Ascending aorta (tissue), 2 donors: Measurements from ENCODE around the gene BNIP1. TPM values are rescaled to one million over a fixed set of nuclear protein-coding genes. Genes with fewer than 3 reads are reported as not detected.
A peak's percentile ranks its signal among the peaks of the same experiment; 100 is the strongest.

ENCODE experiments used
- DNase-seq, 2 donors: peaks; one replicate each; pipeline ENCODE4 v3.0.0-alpha.2; 2019; ENCODE audit warnings: low spot score in 2 of 2
- H3K27ac ChIP-seq, 2 donors: fragments of 200-600 bp; sonication (generic); one replicate each; pipeline ENCODE4 v1.5.1; 2016 to 2017; ENCODE audit warnings: mild to moderate bottlenecking in 1 of 2
- H3K27me3 ChIP-seq: fragments of 200-600 bp; sonication (generic); one replicate; pipeline ENCODE4 v1.5.1; 2017
- H3K36me3 ChIP-seq, 2 donors: fragments of 200-600 bp; sonication (generic); one replicate each; pipeline ENCODE4 v1.5.1; 2016
- H3K4me1 ChIP-seq, 2 donors: fragments of 200-600 bp; sonication (generic); one replicate each; pipeline ENCODE4 v1.5.1; 2016 to 2017; ENCODE audit warnings: mild to moderate bottlenecking in 1 of 2
- H3K4me3 ChIP-seq, 2 donors: fragments of 200-600 bp; sonication (generic); one replicate each; pipeline ENCODE4 v1.5.1; 2016 to 2017; ENCODE audit warnings: mild to moderate bottlenecking in 1 of 2
- H3K9me3 ChIP-seq, 2 donors: fragments of 200-600 bp; sonication (generic); one replicate each; pipeline ENCODE4 v1.5.1; 2016
- CTCF ChIP-seq, 3 experiments: fragments of 200-600 bp in 2 of 3; fragments of 450-650 bp in 1 of 3; sonication (generic) in 2 of 3; IDR thresholded peaks; one replicate each; pipeline ENCODE4 v1.5.1; 2016 to 2019; ENCODE audit warnings: antibody characterized with exemption in 3 of 3, mild to moderate bottlenecking in 1 of 3, moderate library complexity in 1 of 3
- intact Hi-C: fragments of 100-400 bp; cut with DNase I; formaldehyde crosslinking; loops from one replicate; pipeline ENCODE4 v1.15.1; 2023
- total RNA-seq: library from RNA; depleted of rRNA; stranded (reverse); fragments of >200 nt; gene quantifications from one replicate; pipeline ENCODE4 v1.1.0, GENCODE V29; 2016

Gene BNIP1
- total RNA-seq, 1 donor from 2014 or later, result 11.3 TPM

- no peak for TF ChIP-seq CTCF (IDR thresholded peaks at IDR 0.05)
- intact Hi-C loops, result no loop called here
- no peaks in the 10 kb centered on the region for H3K36me3 ChIP-seq
- H3K27me3 ChIP-seq, result peaks cover 4% of the 10 kb centered on the region
- no peak for DNase-seq
- H3K4me3 ChIP-seq, result no peak overlapping the region
- no peak overlapping the region for H3K27ac ChIP-seq
- peaks cover 0 to 7% of the 10 kb centered on the region in 2 donors for H3K4me1 ChIP-seq
- H3K9me3 ChIP-seq, result no peaks in the 10 kb centered on the region
Observed at GRCh38 chr5:173202266-173202875, 58.0 kb downstream of the BNIP1 start.

- H3K4me1 ChIP-seq, result peaks cover 0 to 7% of the 10 kb centered on the region in 2 donors
- H3K36me3 ChIP-seq, result no peaks in the 10 kb centered on the region
- peaks cover 4% of the 10 kb centered on the region for H3K27me3 ChIP-seq
- DNase-seq, result no peak
- H3K9me3 ChIP-seq, result no peaks in the 10 kb centered on the region
- TF ChIP-seq CTCF (IDR thresholded peaks at IDR 0.05), result peak in 2 of 3 experiments; percentile 30 to 50
- intact Hi-C loops, result no loop called here
- no peak overlapping the region for H3K4me3 ChIP-seq
- no peak overlapping the region for H3K27ac ChIP-seq
Observed at GRCh38 chr5:173204185-173204979, 60.1 kb downstream of the BNIP1 start.

- no peak for TF ChIP-seq CTCF (IDR thresholded peaks at IDR 0.05)
- intact Hi-C loops, result no loop called here
- Histone ChIP-seq H3K4me3 (no peak overlapping the region), H3K36me3 (no peaks in the 10 kb centered on the region), H3K4me1 (peaks cover 0 to 7% of the 10 kb centered on the region in 2 donors), H3K27ac (no peak overlapping the region), H3K27me3 (peaks cover 4% of the 10 kb centered on the region), H3K9me3 (no peaks in the 10 kb centered on the region)
- DNase-seq, result no peak
Observed at GRCh38 chr5:173205916-173206315, 61.6 kb downstream of the BNIP1 start.

GRCh38 chr5:173208296-173208695 is 64.0 kb downstream of the BNIP1 start:
- DNase-seq, result peak in 1 of 2 donors; percentile 52
- intact Hi-C loops, result no loop called here

GRCh38 chr5:173210877-173211276 is 66.5 kb downstream of the BNIP1 start:
- Histone ChIP-seq H3K9me3 (no peaks in the 10 kb centered on the region), H3K4me3 (no peak overlapping the region), H3K27me3 (no peaks in the 10 kb centered on the region), H3K27ac (no peak overlapping the region), H3K36me3 (no peaks in the 10 kb centered on the region), H3K4me1 (no peaks in the 10 kb centered on the region)
- no peak for DNase-seq
- intact Hi-C loops, result no loop called here
- no peak for TF ChIP-seq CTCF (IDR thresholded peaks at IDR 0.05)

More at GRCh38 chr5:173208296-173208695, 64.0 kb downstream of the BNIP1 start:
- Histone ChIP-seq H3K27ac (no peak overlapping the region), H3K9me3 (no peaks in the 10 kb centered on the region), H3K4me1 (no peaks in the 10 kb centered on the region), H3K27me3 (peaks cover 4% of the 10 kb centered on the region), H3K36me3 (no peaks in the 10 kb centered on the region), H3K4me3 (no peak overlapping the region)
- TF ChIP-seq CTCF (IDR thresholded peaks at IDR 0.05), result no peak
